Stimulated activated CD8-positive, alpha-beta memory T cell treated with anti-CD3 and anti-CD28 coated beads, Interleukin-12 subunit alpha, Interleukin-12 subunit beta, amount 100 ng/mL, for 24 hours (primary cell): ENCODE measurements around the gene BAZ2A.

ENCODE experiments used
- DNase-seq: peaks from one replicate; pipeline ENCODE4 v3.0.0-alpha.2; 2020; ENCODE audit errors: extremely low read depth

Gene BAZ2A

DNA sequence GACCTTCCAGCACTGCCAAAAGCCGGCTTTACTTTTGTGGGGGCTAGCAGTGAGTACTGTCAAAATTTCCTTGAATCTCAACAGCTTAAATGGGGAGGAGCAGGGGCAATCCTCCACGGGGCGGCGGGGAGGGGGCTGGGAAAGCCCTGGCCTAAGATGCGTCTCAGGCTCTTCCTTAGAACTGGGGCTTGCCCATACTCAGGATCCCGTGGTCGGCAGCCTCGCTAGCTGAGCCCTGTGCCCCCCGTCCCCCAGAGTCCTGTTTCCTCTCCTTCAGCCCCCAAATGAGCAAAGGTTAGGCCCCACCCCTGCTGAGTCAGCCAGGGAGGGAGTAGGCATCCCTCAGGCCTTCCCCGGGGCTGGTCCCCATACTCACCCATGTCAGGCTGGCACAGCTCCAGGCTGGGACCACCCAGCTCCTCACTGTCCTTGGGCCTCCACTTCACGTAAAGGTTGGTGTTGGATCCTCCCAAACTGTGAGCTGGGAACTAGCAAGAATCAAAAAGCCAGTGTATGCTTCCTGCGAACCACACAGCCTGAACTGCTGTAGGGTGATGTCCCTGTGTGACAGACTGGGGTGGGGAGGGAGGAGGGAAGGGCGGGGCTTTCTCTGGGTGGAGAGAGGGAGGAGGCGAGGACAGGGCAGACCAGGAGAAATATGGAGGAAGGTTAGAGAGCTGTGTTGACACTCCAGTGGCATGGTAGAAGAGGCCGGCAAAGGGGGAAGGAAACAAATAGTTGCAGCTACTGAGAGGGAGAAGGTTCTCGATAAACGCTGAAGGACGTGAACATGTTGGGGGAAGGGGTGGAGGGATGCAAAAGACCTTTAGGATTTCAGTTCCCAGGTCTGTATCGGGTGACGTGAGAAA is 5.9 kb upstream of the BAZ2A start:
- DNase-seq: peak; percentile 73

GRCh38 chr12:56634837-56635791 is 5.0 kb upstream of the BAZ2A start:
- DNase-seq: no peak

- DNase-seq: no peak
These were observed 4.2 kb upstream of the BAZ2A start for GRCh38 chr12:56634242-56634836.

DNA sequence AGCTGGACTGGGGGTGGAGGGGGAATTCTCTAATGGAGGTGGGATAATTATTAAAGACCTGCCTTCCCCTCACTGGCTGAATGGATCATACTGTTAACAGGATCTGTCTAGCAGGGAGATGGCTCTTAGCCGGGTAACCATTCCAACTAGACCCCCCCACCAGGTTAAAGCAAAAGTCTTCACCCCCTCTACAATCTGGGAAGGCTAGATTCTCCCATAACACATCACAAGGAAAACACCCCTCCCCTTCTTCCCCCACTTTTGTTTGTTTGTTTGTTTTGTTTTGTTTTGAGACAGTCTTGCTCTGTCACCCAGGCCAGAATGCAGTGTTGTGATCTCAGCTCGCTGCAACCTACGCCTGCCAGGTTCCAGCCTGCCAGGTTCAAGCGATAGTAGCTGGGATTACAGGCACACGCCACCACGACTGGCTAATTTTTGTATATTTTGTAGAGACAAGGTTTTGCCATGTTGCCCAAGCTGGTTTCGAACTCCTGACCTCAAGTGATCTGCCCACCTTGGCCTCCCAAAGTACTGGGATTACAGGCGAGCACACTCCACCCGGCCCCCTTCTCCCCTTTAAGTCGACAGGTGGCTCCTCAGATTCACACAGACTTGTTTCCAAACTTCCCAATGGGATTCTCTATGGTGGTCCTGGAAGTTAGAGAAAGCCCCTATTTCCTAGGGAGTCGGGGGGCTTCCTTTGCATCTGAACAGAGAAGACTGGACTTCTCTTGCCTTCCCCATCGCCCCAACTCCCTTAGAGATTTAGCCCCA is 3.5 kb upstream of the BAZ2A start:
- DNase-seq: no peak

DNA sequence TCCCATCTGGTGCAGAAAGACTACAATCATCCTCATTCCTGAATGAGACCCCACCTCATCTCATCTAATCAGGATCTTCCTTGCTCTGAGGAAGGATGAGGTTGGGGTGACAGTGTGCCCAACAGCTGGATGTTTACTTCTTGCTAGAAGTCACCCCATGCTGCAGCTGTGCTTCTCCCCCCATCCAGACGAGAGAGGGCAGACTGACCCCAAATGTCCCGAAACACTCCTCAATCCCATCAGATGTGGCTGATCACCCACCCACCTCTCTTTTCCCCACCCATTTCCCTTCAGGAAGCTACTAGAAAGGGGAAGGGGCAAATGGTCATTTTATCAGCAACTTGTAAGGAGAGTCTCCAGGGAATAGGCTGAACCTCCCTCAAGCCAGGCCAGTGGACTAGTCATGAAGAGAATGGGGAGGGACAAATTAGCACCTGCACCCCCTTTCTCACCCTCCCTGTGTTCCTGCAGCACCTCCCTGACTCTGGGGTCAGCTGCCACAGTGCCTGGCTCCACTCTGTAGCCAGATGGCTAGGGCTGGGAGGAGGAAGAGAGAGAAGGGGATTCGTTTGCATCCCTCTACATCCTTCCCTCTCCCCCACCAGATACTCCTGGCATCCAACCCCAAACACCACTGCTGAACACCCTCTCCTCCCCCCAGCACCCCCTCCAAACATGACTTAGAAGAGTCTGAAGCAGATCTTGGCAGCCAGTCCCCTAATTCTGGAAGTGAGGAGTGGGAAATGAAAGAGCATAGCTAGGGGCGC is 2.8 kb upstream of the BAZ2A start:
- DNase-seq: no peak

DNA sequence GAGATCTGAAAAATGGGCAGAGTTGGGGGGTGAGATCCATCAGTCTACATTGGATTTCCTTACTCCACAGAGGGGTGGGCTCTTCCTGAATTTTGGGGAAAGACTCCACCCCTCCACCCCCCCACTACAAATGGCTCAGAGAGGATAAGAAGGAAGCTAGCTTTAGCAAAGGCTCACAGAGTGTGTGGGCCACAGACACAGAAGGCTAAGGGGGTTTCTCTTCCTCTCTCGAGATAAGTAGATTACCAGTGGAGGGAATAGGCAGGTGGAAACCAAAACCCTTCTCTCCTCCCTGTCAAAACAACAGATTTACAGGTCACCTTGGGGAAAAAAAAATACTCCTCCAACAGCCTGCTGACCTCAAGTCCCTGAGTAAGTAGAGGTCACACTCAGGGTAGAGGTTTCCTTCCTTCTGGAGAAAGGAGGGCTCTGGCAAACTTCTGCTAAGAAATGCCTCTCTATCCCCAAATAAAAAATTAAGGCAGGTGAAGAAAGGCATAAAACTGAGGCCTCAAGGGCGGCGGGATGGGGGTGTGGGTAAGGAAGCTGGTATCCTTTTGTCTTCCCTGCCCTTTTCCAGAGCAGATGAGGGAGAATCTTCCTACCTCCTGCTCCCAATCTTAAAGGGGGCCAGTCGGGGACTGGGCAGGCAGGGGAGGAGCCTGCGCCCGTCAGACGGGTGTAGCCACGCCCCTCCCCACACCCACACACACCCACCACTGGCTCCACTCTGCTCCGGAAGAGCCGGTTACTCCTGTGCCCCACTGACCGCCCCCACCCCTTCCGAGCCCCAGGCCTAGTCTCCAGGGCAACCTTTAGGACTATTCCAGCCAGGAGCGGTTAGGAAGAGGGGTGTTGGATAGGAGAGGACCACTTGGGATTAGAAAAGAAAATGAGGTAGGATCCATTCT is 1.9 kb upstream of the BAZ2A start:
- no peak for DNase-seq

GRCh38 chr12:56629459-56630179 is 507 bp downstream of the BAZ2A start:
- no peak for DNase-seq

DNA sequence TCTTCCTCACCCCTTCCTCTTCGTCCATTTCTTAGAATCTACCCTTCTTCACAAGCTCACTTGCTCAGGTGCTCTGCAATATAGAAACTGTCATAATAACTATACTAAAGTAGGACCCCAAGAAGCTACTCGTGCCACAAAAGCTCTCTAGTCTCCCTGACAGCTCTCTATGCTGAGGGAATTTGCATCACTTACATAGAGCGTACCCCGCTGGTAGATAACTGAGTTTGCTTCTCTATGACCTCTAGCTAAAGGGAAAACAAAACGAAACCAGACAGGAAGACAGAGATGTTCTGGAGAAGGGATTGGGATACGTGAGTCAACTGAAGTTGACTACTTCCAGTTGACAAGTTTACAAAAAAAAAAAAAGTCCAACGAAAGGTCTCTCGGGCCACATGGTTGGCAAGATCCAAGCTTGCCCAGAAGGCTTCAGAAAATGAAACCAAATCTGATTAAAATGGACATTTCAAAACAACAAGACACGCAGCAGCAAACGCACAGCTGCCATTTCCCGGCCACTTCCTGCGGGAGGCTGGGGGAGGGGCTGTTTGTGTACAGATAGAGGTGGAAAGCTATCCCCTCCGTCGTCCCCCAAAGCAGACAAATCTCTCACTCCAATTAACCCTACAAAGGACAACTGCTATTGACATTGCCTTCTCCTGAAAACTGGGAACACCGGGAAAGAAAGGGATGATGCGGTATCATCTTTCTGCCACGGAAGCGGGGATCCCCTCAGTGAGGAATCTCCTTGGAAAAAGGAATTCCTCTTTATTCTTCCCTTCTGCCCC is 1.3 kb downstream of the BAZ2A start:
- no peak for DNase-seq

DNA sequence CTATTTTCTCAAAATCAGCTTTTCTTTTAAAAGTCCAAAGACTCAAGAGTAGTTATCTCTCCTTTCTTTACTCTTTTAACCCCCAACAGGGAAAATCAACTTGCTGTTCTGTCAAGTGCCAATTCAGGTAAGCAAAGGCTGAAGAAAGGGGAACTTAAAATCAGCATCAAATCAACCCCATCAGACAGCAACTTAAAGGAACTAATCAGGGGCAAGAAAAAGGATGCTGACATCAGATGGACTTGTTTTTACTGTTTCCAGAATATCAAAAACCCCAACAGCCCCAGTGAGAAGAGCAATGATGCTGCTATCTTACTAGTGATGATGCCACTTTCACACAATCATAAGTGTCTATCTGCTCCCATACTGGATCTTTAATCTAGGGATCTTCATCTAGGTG is 3.4 kb downstream of the BAZ2A start:
- DNase-seq: no peak

DNA sequence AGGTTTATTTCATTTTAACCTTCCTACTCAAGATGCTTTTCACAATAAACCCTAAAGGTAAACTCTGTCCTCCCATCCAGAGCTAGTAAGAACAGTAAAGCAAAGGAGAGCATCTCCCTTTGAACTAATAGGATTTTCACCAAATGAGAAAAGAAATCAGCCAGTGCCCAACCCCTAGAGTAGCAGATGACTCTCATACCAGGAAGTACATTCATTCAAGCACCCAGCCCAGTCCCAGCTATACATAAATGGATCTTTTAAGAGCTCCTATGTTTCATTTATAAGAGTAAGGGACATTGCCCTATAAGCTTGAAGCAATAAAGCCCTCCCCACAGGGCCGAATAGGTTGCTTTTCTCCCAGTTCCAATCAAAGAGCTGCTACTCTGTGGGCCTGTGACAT is 7.6 kb downstream of the BAZ2A start:
- DNase-seq: no peak

DNA sequence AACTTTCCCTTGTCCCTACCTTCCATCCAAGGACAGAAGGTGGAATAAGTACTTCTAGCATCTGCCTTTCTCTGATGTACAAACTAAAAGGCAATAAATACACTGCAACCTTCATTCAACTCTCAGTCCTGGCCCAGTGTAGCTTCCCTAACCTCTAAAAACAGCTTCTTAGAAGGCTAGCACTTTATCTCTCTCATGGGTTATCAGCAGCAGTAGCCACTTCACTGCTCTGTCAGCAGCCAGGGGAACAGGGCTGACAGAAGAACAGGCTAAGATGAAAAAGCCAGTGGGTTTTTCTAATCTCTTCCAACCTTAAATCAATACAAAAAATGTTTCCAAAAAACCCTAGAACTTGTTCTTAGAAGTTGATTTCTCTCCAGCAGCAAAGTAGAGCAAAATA is 13.2 kb downstream of the BAZ2A start:
- no peak for DNase-seq

DNA sequence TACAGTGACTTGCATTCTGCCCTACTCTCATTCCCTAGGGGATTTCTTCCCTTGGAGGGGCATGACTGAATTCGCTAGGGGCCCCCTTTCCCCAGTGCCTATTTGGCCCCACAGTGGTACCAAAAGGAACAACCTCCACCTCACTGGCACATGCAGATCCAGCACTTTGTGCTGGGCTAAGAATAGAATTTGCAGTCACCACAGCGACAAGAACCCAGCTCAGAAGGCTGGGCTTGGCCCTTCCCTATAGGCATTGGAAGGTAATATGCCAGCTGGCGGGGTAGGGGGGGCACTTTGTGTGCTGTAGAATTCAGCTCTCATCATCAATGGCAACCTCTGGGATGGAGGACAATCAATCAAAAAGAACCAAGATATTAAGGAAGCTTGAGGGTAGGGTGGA is 13.9 kb downstream of the BAZ2A start:
- DNase-seq: no peak

DNA sequence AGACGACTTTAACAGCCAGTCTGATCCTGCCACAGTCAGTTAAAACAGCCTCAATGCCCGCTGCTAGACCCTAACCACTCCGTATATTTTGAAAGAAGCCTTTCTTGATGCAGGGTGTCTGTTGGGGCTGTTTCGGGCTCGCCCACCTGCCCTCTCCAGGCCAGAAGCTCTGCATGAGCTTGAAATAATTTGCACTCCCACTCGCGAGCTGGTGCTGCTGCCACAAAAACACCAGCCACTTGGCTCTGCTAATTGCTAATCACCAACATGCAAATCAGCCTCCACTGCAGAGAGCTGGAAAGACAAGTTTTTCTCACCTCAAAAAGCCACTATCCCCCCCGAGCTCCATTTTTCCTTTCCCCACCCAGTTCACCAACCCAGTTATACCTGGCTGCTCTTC is 15.5 kb downstream of the BAZ2A start:
- no peak for DNase-seq

DNA sequence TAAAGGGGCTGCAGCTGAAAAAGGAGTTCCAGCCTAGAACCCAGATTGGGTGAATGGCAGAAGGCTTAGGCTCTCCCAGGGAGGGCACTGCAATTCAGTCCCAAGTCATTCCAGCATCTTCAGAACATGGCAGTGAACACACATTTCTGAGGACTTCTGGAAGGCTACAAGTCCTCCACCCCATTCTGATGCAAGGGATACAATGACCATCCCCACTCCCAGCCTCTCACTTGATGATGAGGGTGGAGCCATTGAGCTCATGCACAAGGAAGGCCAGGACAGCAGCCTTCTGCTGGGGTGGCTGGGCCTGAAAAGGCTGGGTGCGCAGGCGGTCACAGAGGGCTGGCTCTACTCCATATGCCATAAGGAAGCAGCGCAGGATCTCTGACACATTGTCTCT is 25.8 kb downstream of the BAZ2A start:
- DNase-seq: no peak

DNA sequence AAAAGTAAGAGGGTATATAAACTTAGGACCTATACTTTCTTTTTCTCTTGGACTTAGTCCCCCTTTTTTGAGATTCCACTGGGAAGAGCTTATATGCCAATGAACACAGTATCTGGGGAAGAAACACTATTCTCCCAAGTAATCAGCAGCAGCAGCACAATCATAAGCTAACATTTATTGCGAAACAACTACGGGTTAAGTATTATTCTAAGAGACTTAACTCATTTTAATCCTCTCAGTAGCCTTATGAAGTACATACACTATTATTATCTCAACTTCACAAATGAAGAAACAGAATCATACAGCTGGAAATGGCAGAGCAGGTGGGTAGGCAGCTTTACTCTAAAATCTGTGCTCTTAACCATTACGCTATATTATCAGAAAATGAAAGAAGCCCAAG is 27.9 kb downstream of the BAZ2A start:
- DNase-seq: no peak

DNA sequence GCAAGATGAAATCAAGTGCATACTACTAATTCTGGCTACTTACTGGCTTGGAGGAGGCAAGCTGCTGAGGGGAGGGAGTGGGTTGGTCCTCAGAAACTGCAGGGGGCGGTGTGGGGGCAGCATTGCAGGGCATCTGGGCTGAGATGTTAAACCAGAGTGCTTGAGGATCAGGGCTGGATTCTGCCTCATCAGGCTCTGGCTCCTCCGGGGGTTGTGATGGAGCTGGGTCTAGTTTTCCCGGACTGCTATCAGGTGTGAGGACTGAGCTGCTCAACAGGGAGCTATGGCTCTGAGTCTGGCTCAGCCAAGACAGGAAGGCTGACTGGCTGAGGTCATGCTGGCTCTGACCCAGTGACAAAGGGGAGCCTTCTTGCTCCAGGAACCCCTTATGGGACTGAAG is 28.6 kb downstream of the BAZ2A start:
- DNase-seq: no peak

- DNase-seq: no peak
These were observed 29.4 kb downstream of the BAZ2A start for GRCh38 chr12:56600753-56601152.

DNA sequence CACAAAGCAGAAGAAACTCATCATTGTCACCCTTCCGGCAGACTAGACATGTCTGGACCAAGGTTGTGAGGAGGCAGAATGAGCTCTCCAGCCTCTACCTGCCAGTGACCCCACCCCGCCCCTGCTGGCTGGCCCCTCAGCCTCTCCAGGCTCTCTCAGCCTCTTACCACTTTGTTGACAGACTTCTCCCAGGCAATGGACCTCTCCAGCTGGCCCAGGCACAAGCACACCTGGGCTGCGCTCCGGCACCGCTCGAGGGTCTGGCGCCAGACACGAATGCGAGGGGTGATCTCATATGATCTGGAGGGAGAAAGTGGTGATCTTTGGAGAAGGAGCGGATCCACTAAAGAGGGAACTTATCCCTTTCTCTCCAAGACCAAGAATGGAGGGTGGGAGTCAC is 30.3 kb downstream of the BAZ2A start:
- DNase-seq: no peak
